Measurements from ENCODE around the gene EVA1C.

The EVA1C gene

DNA sequence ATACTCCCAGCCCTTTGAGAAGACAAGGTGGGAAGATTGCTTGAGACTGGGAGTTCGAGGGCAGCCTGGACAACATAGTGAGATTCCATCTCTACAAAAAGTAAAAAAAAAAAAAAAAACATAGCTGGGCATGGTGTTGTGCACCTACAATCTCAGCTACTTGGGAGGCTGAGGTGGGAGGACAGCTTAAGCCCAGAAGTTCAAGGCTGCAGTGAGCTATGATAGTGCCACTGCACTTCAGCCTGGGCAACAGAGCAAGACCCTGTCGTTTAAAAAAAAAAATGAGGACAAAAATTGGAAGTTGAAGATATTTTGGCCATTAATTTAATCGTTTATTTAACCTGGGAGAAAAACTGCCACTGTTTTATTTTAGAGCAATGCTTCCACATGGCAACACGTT is 20.8 kb upstream of the EVA1C start:
- WGBS = 64% methylated on average over 3 of the region's 4 CpGs
- Histone ChIP-seq H3K27me3 (ENCODE audit: insufficient read depth, low read length) (peaks cover 5% of the 10 kb centered on the region; the same call in 1 of the 2 replicates), H3K27ac (ENCODE audit: low read depth, low read length) (no peak overlapping the region), H3K36me3 (ENCODE audit: insufficient read depth, low read length) (peaks cover 3% of the 10 kb centered on the region), H3K9me3 (ENCODE audit: insufficient read depth, low read depth, low read length) (no peaks in the 10 kb centered on the region), H3K4me1 (ENCODE audit: insufficient read depth, low read length) (peaks cover 3% of the 10 kb centered on the region), H3K4me3 (ENCODE audit: low read length) (peak overlapping the region; percentile 83), H3K9ac (ENCODE audit: low read depth, low read length) (no peak overlapping the region)

DNA sequence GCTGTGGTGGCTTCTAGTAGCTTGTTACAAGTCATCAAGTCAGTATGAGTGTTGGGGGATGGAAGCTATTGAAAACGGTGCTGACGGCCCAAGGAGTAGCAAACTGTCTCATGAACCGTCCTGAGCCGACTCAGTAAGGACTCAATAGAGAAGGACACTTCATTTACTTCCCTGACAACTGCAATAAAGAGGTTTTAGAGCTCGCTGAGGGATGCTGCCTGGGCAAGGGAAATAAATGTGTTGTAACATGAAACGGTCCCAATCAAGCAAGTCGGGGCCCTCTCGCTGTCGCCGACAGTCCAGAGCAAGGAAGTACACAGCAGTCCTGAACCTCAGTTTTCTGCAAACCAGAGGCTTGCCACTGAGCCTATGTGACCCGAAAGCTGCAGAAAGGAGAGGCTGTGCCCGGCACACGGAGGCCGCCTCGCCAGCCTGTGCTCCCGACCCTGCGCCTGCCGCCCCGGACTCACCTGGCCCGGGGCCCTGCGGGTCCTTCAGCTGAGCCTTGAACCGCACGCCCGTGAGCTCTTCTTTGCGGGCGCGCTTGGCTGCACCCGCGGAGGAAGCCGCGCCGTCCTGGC is 20.1 kb upstream of the EVA1C start:
- H3K4me3 ChIP-seq (ENCODE audit: low read length) = peak overlapping the region; percentile 83
- WGBS = 1% methylated on average over 32 of the region's 32 CpGs
- H3K9me3 ChIP-seq (ENCODE audit: insufficient read depth, low read depth, low read length) = 0 out of 2 replicates have a peak, but pooled peaks cover 4% of the 10 kb centered on the region
- peaks cover 3% of the 10 kb centered on the region for H3K4me1 ChIP-seq (ENCODE audit: insufficient read depth, low read length)
- peak overlapping the region; percentile 76 for H3K9ac ChIP-seq (ENCODE audit: low read depth, low read length)
- H3K27ac ChIP-seq (ENCODE audit: low read depth, low read length) = no peak overlapping the region
- peaks cover 3% of the 10 kb centered on the region for H3K36me3 ChIP-seq (ENCODE audit: insufficient read depth, low read length)
- H3K27me3 ChIP-seq (ENCODE audit: insufficient read depth, low read length) = peaks cover 5% of the 10 kb centered on the region; the same call in 1 of the 2 replicates

DNA sequence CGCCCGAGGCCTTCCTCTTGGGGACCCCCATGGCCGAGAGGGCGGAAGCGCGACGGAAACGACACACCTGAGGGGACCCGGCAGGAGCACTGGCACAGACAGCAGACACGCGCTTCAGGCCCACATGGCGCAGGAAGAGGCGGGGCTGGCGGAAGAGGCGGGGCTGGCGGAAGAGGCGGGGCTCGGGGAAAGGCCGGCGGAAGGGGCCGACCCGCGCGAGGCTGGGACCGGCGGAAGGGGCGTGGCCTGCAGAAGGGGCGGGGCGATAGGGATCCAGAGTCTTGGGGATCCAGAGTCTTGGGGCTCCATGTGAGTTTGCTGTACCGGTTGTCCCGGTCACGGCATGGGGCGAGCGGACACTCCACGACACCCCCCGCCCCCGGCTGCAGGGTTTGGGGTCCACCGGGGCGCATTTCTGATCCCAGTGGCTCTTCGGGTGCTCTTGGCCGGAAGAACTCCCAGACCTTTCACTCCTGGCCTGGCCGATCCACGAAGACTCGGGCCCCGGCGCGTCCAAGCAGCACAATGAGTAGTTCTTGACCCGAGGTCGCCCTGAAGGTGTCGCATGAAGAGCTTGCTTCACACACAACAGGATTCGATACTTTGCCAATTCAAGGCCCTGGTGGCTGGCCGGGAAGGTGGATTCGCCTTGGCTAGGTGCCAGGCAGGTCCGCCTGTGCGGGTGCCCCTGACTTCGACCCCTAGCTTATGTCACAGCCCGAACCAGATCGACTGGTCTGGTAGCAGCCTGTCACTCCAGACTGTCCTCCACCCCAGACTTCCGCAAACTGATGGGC is 19.4 kb upstream of the EVA1C start, which contains the start of gene URB1:
Gene URB1, minus strand, starts transcription at position 133 of the 797 bp plus-strand sequence. Its CDS starts 102 bp downstream, at position 31.
- Histone ChIP-seq H3K27me3 (ENCODE audit: insufficient read depth, low read length) (peaks cover 5% of the 10 kb centered on the region; the same call in 1 of the 2 replicates), H3K4me1 (ENCODE audit: insufficient read depth, low read length) (peaks cover 3% of the 10 kb centered on the region; the same call in 1 of the 2 replicates), H3K9ac (ENCODE audit: low read depth, low read length) (peak within 1 kb of the TSS; percentile 76), H3K4me3 (ENCODE audit: low read length) (peak within 1 kb of the TSS; percentile 83), H3K36me3 (ENCODE audit: insufficient read depth, low read length) (peaks cover 3% of the 10 kb centered on the region), H3K27ac (ENCODE audit: low read depth, low read length) (peak within 1 kb of the TSS; percentile 48; the same call in 1 of the 2 replicates), H3K9me3 (ENCODE audit: insufficient read depth, low read depth, low read length) (0 out of 2 replicates have a peak, but pooled peaks cover 4% of the 10 kb centered on the region)
- WGBS = 28% methylated on average over 59 of the region's 59 CpGs

GRCh38 chr21:32393677-32394001 is 18.9 kb upstream of the EVA1C start:
- Histone ChIP-seq H3K4me3 (ENCODE audit: low read length) (peak overlapping the region; percentile 83), H3K27ac (ENCODE audit: low read depth, low read length) (peak overlapping the region; percentile 48; the same call in 1 of the 2 replicates), H3K36me3 (ENCODE audit: insufficient read depth, low read length) (peaks cover 3% of the 10 kb centered on the region), H3K27me3 (ENCODE audit: insufficient read depth, low read length) (peaks cover 5% of the 10 kb centered on the region; the same call in 1 of the 2 replicates), H3K4me1 (ENCODE audit: insufficient read depth, low read length) (0 out of 2 replicates have a peak, but pooled peaks cover 3% of the 10 kb centered on the region), H3K9ac (ENCODE audit: low read depth, low read length) (no peak overlapping the region), H3K9me3 (ENCODE audit: insufficient read depth, low read depth, low read length) (0 out of 2 replicates have a peak, but pooled peaks cover 4% of the 10 kb centered on the region)
- WGBS = 85% methylated on average over 9 of the region's 9 CpGs

DNA sequence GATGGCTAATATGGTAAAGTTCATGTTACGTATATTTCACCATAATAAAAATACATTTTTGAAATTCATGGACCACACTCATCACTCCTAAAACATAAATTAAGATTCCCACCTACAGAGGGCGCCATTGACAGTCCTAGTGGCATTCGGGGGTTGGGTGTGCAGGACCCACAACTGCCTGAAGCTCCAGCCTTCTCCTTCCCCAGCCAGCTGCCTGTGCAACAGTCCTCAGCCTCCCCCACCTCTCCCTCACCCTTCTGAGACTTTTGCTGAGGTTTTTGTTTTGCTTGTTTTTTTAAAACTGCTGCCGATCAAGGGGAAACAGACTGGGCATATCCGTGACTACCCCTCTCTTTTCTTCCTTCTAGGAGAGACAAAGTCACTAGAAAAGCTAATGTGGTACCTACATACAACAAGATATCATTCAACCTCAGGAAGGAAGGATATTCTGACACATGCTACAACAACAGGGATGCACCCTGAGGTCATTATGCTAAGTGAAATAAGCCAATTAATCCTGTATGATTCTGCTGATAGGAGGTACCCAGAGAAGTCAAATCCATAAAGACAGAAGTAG is 9.2 kb upstream of the EVA1C start:
- Histone ChIP-seq H3K9ac (ENCODE audit: low read depth, low read length) (no peak overlapping the region), H3K27me3 (ENCODE audit: insufficient read depth, low read length) (no peaks in the 10 kb centered on the region), H3K36me3 (ENCODE audit: insufficient read depth, low read length) (no peaks in the 10 kb centered on the region), H3K9me3 (ENCODE audit: insufficient read depth, low read depth, low read length) (no peaks in the 10 kb centered on the region), H3K4me1 (ENCODE audit: insufficient read depth, low read length) (peaks cover 4% of the 10 kb centered on the region; the same call in 1 of the 2 replicates), H3K27ac (ENCODE audit: low read depth, low read length) (no peak overlapping the region), H3K4me3 (ENCODE audit: low read length) (no peak overlapping the region)
- WGBS = 31% methylated on average over 4 of the region's 5 CpGs

GRCh38 chr21:32406405-32406804 is 6.1 kb upstream of the EVA1C start:
- H3K4me1 ChIP-seq (ENCODE audit: insufficient read depth, low read length) = peaks cover 4% of the 10 kb centered on the region; the same call in 1 of the 2 replicates

DNA sequence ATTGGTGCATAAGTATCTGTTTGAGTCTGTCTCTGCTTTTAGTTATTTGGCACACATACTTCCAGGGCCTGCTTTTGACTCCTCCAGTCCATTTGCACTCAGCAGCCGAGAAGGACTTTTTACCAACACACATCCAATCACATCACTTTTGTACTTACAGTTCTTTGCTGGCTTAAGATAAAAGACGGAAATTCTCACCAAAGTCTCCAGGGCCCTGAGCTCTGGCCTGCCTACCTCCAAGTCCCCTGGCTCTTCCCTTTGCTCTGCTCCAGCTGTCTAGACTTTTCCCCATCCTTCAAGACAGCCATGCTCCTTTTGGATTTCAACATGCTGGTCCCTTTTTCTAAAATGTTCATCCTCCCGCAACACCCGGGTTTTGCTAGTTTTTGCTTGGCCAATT is 2.2 kb upstream of the EVA1C start:
- H3K9ac ChIP-seq (ENCODE audit: low read depth, low read length) = no peak overlapping the region
- no peak overlapping the region for H3K27ac ChIP-seq (ENCODE audit: low read depth, low read length)
- 92% methylated on average over 4 of the region's 4 CpGs for WGBS
- H3K27me3 ChIP-seq (ENCODE audit: insufficient read depth, low read length) = peaks cover 67% of the 10 kb centered on the region
- no peaks in the 10 kb centered on the region for H3K9me3 ChIP-seq (ENCODE audit: insufficient read depth, low read depth, low read length)
- peaks cover 12% of the 10 kb centered on the region for H3K4me1 ChIP-seq (ENCODE audit: insufficient read depth, low read length)
- no peak overlapping the region for H3K4me3 ChIP-seq (ENCODE audit: low read length)
- H3K36me3 ChIP-seq (ENCODE audit: insufficient read depth, low read length) = no peaks in the 10 kb centered on the region

More at GRCh38 chr21:32406405-32406804, 6.1 kb upstream of the EVA1C start:
- no peak overlapping the region for H3K9ac ChIP-seq (ENCODE audit: low read depth, low read length)
- 90% methylated on average over 6 of the region's 6 CpGs for WGBS
- no peak overlapping the region for H3K27ac ChIP-seq (ENCODE audit: low read depth, low read length)
- no peaks in the 10 kb centered on the region for H3K9me3 ChIP-seq (ENCODE audit: insufficient read depth, low read depth, low read length)
- no peak overlapping the region for H3K4me3 ChIP-seq (ENCODE audit: low read length)
- H3K27me3 ChIP-seq (ENCODE audit: insufficient read depth, low read length) = peaks cover 28% of the 10 kb centered on the region
- no peaks in the 10 kb centered on the region for H3K36me3 ChIP-seq (ENCODE audit: insufficient read depth, low read length)

- no peaks in the 10 kb centered on the region for H3K9me3 ChIP-seq (ENCODE audit: insufficient read depth, low read depth, low read length)
- peaks cover 18% of the 10 kb centered on the region for H3K4me1 ChIP-seq (ENCODE audit: insufficient read depth, low read length)
- WGBS = 90% methylated on average over 4 of the region's 5 CpGs
- H3K9ac ChIP-seq (ENCODE audit: low read depth, low read length) = no peak overlapping the region
- H3K27ac ChIP-seq (ENCODE audit: low read depth, low read length) = no peak overlapping the region
- peaks cover 67% of the 10 kb centered on the region for H3K27me3 ChIP-seq (ENCODE audit: insufficient read depth, low read length)
- H3K36me3 ChIP-seq (ENCODE audit: insufficient read depth, low read length) = no peaks in the 10 kb centered on the region
- H3K4me3 ChIP-seq (ENCODE audit: low read length) = no peak overlapping the region
These were observed 1.6 kb upstream of the EVA1C start for GRCh38 chr21:32410916-32411315.

DNA sequence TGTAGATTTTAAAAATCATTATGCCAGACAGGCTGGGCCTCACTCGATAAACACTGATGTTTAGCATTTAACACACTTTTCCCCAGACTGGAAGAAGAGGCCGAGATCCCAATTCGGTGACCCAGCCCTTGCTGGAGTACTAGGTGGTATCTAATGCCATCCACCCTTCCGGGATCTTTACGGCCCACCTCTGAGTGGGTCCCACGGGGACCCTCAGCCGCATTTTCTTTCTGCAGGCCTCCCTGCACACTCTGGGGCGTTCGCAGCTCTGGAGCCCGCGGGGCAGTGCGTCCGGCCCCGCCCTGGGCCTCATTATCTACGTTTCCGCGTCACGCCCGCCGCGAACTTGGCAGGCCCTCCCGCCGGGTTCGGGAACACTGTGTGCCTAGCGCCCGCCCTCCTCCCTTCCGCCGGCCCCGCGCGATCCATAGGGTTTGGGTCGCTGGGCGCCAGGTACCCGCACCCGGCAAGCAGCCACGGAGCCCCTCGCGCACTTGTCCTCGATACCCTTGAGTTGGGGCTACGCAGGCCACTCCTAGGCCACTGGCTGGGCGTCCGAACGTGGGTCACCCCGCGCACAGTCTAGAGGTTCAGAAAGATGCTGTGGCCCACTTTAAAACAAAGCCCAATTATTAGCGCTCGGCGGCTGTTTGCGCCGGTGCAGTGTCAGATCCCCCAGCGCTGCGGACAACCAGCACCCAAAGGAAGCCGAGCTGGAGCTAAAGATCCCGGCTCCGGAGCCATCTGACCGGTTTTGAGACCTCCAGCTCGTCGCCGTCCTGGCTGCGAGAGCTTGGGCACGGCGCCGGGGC is 950 bp upstream of the EVA1C start:
- H3K36me3 ChIP-seq (ENCODE audit: insufficient read depth, low read length) = no peaks in the 10 kb centered on the region
- peak overlapping the region; percentile 57 for H3K4me3 ChIP-seq (ENCODE audit: low read length)
- peaks cover 19% of the 10 kb centered on the region for H3K4me1 ChIP-seq (ENCODE audit: insufficient read depth, low read length)
- H3K27me3 ChIP-seq (ENCODE audit: insufficient read depth, low read length) = peaks cover 67% of the 10 kb centered on the region
- H3K27ac ChIP-seq (ENCODE audit: low read depth, low read length) = no peak overlapping the region
- no peak overlapping the region; the same call in 1 of the 2 replicates for H3K9ac ChIP-seq (ENCODE audit: low read depth, low read length)
- WGBS = 11% methylated on average over 63 of the region's 63 CpGs
- no peaks in the 10 kb centered on the region for H3K9me3 ChIP-seq (ENCODE audit: insufficient read depth, low read depth, low read length)

DNA sequence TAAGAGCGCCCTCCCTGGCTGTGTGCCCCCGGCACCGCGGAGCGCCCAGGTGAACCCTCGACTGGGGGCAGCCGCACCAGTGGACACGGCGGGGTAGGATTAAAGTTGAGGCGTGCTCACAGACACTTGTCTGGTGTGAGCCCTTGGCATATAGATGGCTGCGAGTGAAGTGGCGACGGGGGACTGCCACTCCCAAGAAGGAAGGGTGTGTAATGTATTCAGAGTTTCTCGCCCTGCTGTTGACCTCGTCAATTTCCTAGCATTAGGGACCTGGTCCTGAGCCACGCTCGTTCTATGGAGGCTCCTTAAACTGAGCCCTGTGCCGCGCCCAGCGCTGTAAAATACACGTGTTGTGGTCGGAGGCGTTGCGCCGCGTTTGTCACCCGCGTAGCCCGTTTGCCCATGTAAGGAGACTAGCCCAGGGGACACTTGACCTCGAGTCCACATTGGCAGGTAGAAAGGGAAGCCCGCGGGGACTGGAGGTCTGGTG is 554 bp downstream of the EVA1C start:
- H3K9me3 ChIP-seq (ENCODE audit: insufficient read depth, low read depth, low read length) = no peaks in the 10 kb centered on the region
- H3K27ac ChIP-seq (ENCODE audit: low read depth, low read length) = no peak overlapping the region
- peak overlapping the region; percentile 57 for H3K4me3 ChIP-seq (ENCODE audit: low read length)
- peaks cover 19% of the 10 kb centered on the region for H3K4me1 ChIP-seq (ENCODE audit: insufficient read depth, low read length)
- no peak overlapping the region for H3K9ac ChIP-seq (ENCODE audit: low read depth, low read length)
- peaks cover 67% of the 10 kb centered on the region for H3K27me3 ChIP-seq (ENCODE audit: insufficient read depth, low read length)
- WGBS = 15% methylated on average over 32 of the region's 32 CpGs
- H3K36me3 ChIP-seq (ENCODE audit: insufficient read depth, low read length) = no peaks in the 10 kb centered on the region

Measured in HUES64 (cell line).